Mucosa of rectum (tissue), 2 donors: Measurements from ENCODE around the gene PLCB4.

Experiments
- H3K27ac ChIP-seq, 2 donors: one replicate each; pipeline ENCODE4 v1.7.0; 2013; ENCODE audit warnings: inconsistent platforms in 2 of 2, low read depth in 2 of 2, low read length in 2 of 2
- H3K27me3 ChIP-seq, 2 donors: one replicate each; pipeline ENCODE4 v1.7.0; 2013; ENCODE audit warnings: low read length in 2 of 2; ENCODE audit not compliant: control insufficient read depth in 2 of 2, insufficient read depth in 2 of 2
- H3K36me3 ChIP-seq, 2 donors: one replicate each; pipeline ENCODE4 v1.7.0; 2013; ENCODE audit warnings: low read length in 2 of 2; ENCODE audit not compliant: control insufficient read depth in 2 of 2, insufficient read depth in 2 of 2
- H3K4me1 ChIP-seq, 2 donors: one replicate each; pipeline ENCODE4 v1.7.0; 2013; ENCODE audit warnings: low read length in 2 of 2, mild to moderate bottlenecking in 1 of 2; ENCODE audit not compliant: control insufficient read depth in 2 of 2, insufficient read depth in 2 of 2
- H3K4me3 ChIP-seq, 2 donors: one replicate each; pipeline ENCODE4 v1.7.0; 2013; ENCODE audit warnings: low read length in 2 of 2
- H3K9ac ChIP-seq, 2 donors: one replicate each; pipeline ENCODE4 v1.7.0; 2013; ENCODE audit warnings: low read length in 2 of 2, low read depth in 1 of 2, mild to moderate bottlenecking in 1 of 2
- H3K9me3 ChIP-seq, 2 donors: one replicate each; pipeline ENCODE4 v1.7.0; 2013; ENCODE audit warnings: low read length in 2 of 2; ENCODE audit not compliant: control insufficient read depth in 2 of 2
- donor health status: healthy.
- donor health status: Normal muscosa, but diverticular disease.

PLCB4 gene

GRCh38 chr20:9075264-9076095 is 6.6 kb downstream of the PLCB4 start:
- H3K4me1 ChIP-seq: peaks cover 0 to 12% of the 10 kb centered on the region in 2 donors
- H3K9ac ChIP-seq: no peak overlapping the region
- H3K36me3 ChIP-seq: no peaks in the 10 kb centered on the region
- H3K27me3 ChIP-seq: no peaks in the 10 kb centered on the region
- peak overlapping the region in 1 of 2 donors; percentile 27 for H3K27ac ChIP-seq
- H3K9me3 ChIP-seq: no peaks in the 10 kb centered on the region
- no peak overlapping the region for H3K4me3 ChIP-seq

DNA sequence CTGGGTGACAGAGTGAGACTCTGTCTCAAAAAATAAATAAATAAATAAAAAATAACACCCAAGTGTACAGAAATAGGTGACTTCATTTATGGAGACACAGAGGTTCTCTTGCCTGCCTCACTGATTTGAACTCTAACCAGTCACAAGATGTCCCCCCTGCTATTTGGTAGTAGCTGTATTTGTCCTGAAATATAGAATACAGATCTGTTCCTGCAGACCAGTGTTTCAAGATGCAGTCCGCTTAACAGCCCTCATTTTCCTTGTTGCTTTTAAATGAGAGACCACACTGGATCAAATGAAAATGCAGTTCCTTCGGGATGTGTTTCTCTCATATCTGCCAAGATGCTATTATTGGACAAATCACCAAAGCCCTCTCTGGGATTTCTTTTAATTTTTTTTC is 7.6 kb downstream of the PLCB4 start:
- no peaks in the 10 kb centered on the region for H3K9me3 ChIP-seq
- H3K4me3 ChIP-seq: no peak overlapping the region
- H3K27me3 ChIP-seq: no peaks in the 10 kb centered on the region
- H3K9ac ChIP-seq: no peak overlapping the region
- no peaks in the 10 kb centered on the region for H3K36me3 ChIP-seq
- H3K4me1 ChIP-seq: peaks cover 0 to 12% of the 10 kb centered on the region in 2 donors
- no peak overlapping the region for H3K27ac ChIP-seq

GRCh38 chr20:9078826-9079731 is 10.2 kb downstream of the PLCB4 start:
- H3K4me1 ChIP-seq: peaks cover 0 to 7% of the 10 kb centered on the region in 2 donors
- H3K9me3 ChIP-seq: no peaks in the 10 kb centered on the region
- no peaks in the 10 kb centered on the region for H3K27me3 ChIP-seq
- H3K9ac ChIP-seq: no peak overlapping the region
- H3K27ac ChIP-seq: no peak overlapping the region
- no peaks in the 10 kb centered on the region for H3K36me3 ChIP-seq
- no peak overlapping the region for H3K4me3 ChIP-seq

GRCh38 chr20:9081423-9081966 is 12.6 kb downstream of the PLCB4 start:
- Histone ChIP-seq H3K9me3 (no peaks in the 10 kb centered on the region), H3K9ac (no peak overlapping the region), H3K27ac (no peak overlapping the region), H3K4me1 (no peaks in the 10 kb centered on the region), H3K4me3 (no peak overlapping the region), H3K36me3 (no peaks in the 10 kb centered on the region), H3K27me3 (no peaks in the 10 kb centered on the region)

DNA sequence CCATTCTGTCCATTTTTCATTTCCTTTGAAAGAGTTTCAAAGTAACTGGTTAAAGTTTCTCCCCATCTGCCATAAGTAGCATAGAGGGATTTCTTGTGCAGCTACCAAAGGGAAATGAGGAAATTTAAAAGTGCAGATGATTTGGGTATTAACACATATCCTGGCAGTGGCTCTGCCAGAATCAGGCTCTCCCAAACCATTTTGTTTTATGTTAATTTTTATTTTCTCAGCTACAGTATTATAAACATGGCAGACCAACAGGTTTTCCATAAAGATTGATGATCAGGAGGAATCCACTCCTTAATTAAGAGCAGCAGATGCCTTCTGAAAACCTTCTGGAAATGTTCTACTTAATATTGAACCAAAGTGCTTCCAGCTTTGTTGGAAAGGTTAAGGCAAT is 13.9 kb downstream of the PLCB4 start:
- Histone ChIP-seq H3K9ac (no peak overlapping the region), H3K27ac (no peak overlapping the region), H3K4me3 (no peak overlapping the region), H3K36me3 (no peaks in the 10 kb centered on the region), H3K4me1 (no peaks in the 10 kb centered on the region), H3K9me3 (no peaks in the 10 kb centered on the region), H3K27me3 (no peaks in the 10 kb centered on the region)

- Histone ChIP-seq H3K9ac (no peak overlapping the region), H3K9me3 (no peaks in the 10 kb centered on the region), H3K27ac (no peak overlapping the region), H3K4me1 (peaks cover 0 to 3% of the 10 kb centered on the region in 2 donors), H3K36me3 (no peaks in the 10 kb centered on the region), H3K4me3 (no peak overlapping the region), H3K27me3 (no peaks in the 10 kb centered on the region)
These were observed 18.8 kb downstream of the PLCB4 start for GRCh38 chr20:9087531-9088217.

GRCh38 chr20:9088556-9088955 is 19.7 kb downstream of the PLCB4 start:
- no peaks in the 10 kb centered on the region for H3K36me3 ChIP-seq
- no peaks in the 10 kb centered on the region for H3K27me3 ChIP-seq
- H3K9me3 ChIP-seq: no peaks in the 10 kb centered on the region
- no peak overlapping the region for H3K27ac ChIP-seq
- no peak overlapping the region for H3K4me3 ChIP-seq
- no peak overlapping the region for H3K9ac ChIP-seq
- H3K4me1 ChIP-seq: peaks cover 0 to 3% of the 10 kb centered on the region in 2 donors

DNA sequence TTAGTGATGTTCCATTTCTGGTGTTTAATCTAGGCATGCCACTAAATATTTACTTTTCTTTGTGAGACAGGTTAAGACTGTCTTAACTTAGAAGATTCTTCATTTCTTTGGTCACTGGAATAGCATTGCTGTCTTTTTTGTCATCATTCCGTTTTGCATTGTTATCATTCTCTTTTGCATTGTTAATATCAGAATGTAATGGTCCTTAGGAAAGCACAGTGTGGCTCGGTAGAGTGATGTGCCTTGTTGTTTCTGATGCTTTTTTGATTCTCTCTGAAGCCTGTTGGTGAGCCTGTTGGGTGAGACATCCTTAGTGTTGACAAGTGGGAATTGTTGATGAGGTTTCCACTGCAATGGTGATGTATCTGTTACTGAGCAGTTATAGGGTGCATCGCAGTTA is 23.2 kb downstream of the PLCB4 start:
- Histone ChIP-seq H3K27me3 (no peaks in the 10 kb centered on the region), H3K4me1 (peaks cover 0 to 3% of the 10 kb centered on the region in 2 donors), H3K27ac (no peak overlapping the region)

DNA sequence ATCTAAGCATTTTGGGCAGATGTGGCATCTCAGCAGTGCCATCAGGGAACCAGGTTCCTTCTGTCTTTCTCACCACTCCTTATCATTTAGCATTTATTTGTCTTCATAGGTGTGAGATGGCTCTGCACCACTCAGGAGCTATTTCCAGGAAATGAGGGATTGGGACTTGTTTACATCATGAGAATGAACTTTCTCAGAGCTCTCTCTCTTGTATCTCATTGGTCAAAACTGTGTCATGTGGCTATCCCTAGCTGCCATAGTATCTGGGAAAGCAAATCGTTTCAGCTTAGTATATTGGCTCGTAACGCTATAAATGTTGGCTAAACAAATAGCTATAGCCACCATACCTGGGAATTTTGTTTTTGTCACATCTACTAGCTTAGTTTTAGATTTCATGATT is 23.8 kb downstream of the PLCB4 start:
- no peak overlapping the region for H3K27ac ChIP-seq
- H3K27me3 ChIP-seq: no peaks in the 10 kb centered on the region
- no peaks in the 10 kb centered on the region for H3K9me3 ChIP-seq
- no peaks in the 10 kb centered on the region for H3K36me3 ChIP-seq
- no peak overlapping the region for H3K9ac ChIP-seq
- H3K4me1 ChIP-seq: peaks cover 0 to 3% of the 10 kb centered on the region in 2 donors
- H3K4me3 ChIP-seq: no peak overlapping the region

More for the DNA sequence above, 23.2 kb downstream of the PLCB4 start:
- H3K36me3 ChIP-seq: no peaks in the 10 kb centered on the region
- no peak overlapping the region for H3K4me3 ChIP-seq
- H3K9me3 ChIP-seq: no peaks in the 10 kb centered on the region
- H3K9ac ChIP-seq: no peak overlapping the region
